ENCODE data around the gene ATP1A3.

The ATP1A3 gene

DNA sequence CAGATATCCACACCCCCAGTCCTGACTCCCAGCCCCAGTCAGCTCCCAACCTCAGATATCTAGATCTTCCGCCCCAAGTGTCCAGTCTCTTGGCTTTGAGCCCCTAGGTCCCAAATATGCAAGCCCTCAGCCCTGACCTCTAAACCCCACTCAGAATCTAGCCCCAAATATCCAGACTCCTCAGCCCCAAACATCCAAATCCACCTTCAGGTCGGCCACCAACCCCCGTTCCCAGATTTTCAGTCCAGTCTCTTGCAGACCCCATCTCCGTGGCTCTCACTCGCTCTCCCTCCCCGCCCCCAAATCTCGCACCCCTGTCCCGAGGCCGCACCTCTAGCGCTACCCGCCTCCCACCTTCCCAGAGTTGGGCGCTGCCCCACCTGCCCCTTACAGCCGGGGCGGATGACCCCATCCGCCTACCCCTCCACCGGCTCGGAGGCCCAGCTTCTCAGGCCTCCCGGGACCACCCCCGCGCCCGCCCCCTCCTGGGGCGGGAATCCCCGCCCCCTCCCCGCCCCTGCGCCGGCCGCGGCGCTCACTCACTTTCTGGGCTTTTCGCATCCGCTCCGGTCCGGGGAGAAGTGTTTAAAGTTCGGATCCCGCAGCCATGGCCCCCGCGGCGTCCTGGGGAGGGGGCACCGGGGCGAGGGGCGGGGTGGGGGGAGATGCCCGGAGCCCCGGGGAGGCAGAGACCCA lies 66.4 kb downstream of the ATP1A3 start:
- DNase-seq = no peak

DNA sequence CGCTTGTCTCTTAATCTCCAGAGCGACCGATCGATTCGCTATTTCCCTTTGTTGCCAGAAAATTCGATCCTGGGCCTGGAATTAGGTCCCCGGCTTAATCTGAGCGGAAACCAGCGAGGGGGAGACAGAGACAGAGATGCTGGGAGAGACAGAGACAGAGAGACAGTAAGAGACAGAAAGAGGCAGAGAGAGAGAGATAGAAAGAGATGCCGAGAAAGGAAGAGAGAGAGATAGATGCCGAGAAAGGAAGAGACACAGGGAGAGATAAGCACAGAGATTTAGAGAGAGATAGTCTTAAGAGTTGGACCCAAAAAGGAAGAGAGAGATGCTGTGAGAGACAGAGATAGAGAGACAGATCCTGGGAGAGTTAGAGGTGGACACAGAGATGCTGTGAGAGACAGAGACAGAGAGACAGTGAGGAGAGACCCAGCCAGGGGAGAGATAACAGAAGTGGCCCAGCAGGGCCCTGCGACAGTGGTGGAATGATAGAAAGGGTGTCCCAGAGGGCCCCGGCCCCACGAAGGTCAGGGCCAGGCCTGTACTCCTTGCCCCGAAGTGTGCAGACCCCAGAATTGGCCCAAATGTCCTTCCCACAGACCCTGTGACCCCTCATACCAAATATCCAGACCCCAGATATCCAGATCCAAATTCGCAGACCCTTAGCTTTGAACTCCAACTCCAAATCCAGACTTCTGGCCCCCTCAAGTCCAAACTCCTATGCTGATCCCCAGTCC lies 67.1 kb downstream of the ATP1A3 start:
- no peak for DNase-seq

DNA sequence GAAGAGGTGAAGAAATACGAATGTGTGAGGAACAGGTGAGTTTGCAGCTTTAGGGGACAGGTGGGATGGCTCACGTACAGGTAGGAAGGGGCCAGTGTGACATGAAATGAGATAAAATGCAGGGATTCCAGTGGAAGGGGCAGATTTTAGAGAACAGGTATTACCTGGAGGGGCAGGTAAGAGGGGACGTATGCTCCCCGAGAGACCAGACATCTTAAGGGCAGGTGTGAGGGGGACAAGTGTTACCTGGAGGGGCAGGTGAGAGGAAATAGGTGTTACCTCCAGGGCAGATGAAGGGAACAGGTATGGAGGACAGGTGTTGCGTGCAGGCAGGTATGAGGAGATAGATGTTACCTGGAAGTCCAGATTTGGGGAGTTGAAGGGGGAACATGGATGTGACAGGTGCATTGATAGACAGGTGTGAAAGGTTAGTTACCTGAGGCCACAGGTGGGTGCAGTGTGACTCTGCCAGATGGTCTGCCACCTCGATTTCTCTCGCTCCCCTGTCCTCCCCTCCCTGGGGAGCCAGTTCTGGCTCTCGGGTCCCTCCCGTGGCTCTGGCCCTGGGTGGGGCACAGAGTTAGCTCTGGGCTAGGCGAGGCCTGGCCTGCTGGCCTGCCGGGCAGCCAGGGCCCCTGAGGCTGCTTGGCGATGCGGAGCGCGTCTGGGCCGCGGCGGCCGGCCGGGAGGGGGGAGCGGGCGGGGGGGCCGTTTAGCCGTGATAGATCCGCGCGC lies 67.8 kb downstream of the ATP1A3 start:
- DNase-seq = no peak

DNA sequence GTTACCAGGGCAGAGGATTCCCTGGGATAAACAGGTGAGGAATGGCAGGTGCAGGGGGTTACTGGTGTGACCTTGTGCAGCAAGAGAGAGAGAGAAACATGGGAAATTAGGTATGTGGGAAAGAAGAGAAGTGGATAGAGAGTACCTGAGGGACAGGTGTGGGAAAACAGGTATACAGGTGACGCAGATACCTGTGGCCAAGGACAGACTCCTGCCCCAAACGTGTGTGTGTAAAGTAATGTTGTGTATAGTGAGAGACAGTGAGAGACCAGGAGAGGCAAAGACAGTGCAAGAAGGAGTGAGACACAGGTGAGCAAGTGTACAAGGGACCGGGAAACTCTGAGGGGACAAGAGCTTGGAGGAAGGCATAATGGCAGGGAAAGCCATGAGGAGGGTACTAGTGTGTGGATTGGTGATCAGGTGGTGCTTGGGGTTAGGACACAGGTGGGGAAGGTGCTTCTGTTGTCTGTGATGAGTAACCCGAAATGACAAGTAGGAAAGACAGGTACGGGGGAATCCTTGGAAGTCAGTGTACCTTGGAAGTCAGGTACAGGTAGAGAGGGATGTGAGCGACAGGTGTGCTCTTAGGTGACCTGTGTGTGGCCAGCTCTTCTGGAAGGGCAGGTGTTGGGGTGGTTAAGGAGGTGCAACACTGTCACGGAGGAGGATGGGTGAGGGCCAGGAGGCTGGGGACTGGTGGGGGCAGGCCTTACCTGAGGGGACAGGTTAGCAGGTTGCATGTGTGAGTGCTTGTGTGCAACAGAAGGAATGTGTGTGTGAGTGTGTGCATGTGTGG lies 68.6 kb downstream of the ATP1A3 start:
- DNase-seq = no peak

DNA sequence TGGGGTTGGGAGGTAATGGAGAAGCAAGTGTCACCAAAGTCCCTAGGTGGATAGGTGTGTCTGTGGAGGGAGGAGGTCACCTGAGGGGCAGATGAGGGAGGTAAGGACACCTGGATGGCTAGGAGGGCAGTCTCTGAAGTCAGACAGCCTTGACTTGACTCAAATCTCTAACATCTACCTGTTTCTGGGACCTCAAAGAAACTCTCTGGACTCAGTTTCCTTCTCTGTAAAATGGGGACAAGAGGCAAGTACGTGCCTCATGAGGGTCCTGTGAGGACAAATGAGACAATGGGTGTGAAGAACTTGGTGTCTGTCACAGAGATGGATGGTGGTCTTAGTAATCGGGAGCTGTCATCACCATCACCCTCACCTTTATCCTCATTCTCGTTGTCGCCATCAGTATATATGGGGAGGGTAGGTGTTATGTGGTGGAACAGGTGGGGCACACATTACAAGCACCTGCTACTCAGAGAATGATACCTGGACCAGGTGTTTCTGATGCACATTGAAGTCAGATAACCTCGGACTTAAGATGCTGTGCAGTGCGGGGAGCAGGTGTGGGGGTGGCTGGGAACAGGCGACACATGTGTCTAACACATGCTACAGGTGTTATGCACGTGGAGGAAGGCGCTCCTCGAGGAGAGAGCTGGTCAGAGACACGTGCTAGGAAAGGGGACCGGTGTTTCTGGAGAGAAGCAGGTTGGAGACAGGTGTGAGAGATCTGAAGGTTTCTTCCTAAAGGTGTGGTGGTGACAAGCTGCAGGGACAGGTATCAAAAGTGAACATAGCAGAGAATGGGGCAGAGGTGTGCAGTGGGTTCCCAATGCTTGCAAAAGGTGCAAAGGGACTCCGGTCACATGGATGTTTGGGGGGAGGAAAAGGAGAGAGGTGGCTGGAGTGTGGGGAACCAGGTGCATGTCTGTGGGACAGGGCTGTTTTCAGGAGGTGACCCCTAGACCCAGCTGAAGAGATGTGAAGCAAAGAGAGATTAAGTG lies 69.6 kb downstream of the ATP1A3 start:
- DNase-seq = no peak

DNA sequence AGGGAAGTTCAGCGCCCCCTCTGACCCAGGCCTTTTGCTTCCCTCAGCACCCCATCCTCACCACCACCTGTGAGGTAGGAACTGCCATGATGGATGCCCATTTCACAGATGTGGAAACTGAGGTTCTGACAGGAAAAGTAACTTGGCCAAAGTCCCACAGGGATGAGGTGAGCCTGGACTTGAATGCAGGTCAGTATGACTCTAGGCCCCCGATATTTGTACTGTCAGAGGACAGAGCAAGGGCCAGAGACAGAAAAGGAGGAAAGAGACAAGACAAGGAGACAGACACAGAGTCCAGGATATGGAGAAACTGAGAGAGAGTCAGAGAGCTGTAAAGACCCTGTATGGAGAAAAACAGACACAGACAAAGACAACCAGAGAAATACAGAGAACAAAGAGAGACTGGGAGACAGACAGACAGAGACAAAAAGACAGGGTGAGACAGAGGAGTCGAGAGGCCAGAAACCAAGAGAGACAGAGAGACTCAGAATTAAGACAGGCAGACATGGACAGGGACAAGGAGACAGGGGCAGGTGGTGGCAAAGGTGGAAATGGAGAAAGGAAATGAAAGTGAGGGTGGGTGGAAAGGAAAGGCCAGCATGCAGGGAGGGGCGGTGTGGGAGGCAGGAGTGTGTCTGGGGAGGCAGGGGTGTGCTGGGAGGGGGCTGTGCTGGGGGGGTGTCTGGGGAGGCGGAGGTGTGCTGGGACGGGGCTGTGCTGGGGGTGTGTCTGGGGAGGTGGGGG lies 70.8 kb downstream of the ATP1A3 start:
- no peak for DNase-seq

DNA sequence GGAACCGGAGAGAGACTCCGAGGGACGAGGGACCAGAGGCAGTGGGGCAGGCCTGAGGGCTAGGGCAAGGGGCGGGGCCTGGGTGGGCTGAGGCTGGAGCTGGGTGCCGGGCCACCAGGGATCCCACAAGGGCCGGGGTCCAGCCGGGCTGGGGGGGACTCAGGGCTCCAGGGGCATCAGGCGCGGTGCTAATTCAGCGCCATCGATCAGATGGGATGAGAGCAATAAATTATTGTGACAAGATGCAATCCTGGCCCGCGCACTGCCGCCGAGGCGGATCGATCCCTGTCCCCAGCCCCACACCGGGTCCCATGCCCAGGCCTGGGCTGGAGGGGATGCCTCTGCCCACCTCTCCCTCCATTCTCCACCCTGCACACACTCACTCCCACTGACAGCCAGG lies 71.4 kb downstream of the ATP1A3 start:
- DNase-seq = no peak

DNA sequence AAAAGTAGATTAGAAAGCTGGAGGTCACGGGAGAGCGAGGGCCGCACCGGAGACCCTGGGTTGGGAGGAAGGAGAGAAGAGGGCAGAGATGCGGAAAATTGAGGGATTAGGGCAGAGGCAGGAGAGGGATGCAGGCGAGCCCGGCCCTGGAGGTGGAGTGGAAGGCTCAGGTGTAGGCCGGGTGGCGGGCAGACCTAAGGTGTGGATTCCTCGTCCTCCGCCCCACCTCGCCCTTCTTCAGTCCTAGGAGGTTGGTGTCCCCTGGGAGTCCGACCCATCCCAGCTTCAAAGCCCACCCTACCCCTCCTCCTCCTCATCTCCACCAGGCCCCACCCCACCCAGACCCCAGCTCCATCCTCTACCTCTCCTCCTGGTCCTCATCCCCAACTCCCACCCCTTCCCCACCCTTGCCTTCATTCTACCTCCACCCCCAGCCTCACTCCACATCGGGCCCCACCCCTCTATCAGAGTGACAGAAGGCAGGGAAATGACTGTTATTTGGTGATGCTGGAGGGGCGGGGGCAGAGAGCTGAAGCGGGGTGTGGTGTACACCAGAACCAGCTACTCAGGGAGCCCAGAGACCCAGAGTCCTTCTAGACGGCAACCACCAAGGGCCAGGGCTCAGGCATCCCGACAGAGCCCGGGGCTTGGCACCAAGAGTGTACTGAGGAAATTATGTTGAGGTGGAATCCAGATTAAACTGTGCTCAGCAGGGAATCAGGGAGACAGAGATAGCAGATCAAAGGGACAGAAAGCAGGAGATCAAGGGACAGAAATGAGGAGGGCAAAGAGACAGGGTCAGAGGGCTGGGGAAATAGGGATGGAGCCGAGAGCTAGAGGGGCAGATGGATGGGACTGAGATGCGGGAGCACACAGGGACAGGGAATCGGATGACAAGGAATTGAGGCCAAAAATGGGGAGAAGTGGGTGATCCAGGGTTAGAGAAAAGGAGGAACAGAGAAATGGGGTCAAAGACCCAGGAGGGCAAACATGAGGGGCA lies 72.2 kb downstream of the ATP1A3 start:
- DNase-seq = no peak

DNA sequence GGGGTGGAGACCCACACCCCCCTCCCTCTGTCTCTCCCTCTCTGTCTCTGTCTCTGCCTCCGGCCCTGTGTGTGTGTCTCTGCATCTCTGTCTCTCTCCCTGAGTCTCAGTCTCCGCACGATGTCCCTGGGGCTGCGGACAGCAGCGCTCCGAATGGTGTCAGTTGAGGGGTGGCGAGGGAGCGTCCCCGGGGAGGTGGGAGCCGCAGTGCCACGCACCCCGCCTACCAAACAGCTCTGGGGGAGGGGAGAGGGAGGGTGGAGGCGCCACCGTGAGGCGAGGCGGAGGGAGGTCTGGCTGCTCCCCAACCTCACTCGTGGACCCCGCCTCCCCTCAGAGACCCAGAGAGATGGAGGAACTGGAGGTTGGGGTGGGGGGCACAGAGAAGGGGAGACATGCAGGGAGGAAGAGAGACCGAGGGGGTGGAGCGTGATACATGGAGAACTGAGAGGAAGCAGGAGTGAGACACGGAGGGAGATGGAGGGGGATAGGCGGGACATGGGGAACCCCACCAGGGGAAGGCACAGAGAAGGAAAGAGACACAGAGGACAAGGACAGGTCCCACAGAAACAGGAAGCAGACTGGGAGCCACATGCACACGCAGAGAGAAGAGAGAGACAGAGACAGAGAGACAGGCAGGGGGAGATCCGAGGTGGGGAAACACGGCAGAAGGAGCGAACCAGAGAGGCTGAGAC lies 73.0 kb downstream of the ATP1A3 start:
- DNase-seq = no peak

DNA sequence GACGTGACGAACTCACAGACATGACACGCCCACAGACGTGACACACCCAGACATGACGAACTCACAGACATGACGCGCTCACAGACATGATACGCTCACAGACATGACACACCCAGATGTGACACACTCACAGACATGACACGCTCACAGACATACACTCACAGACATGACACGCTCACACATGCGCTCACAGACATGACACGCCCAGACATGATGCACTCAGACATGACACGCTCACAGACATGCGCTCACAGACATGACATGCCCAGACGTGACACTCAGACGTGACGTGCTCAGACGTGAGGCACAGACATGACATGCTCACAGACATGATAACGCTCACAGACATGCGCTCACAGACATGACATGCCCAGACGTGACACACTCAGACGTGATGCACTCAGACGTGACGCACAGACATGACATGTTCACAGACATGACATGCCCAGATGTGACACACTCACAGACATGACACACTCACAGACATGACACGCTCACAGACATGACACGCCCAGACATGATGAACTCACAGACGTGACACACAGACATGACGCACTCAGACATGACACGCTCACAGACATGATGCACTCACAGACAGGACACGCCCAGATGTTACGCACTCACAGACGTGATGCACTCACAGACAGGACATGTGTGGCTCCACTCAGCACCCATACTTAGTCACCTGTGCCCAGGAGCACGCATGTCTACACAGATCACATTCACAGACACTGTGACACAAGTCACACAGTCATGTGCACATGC lies 73.9 kb downstream of the ATP1A3 start:
- DNase-seq = no peak

DNA sequence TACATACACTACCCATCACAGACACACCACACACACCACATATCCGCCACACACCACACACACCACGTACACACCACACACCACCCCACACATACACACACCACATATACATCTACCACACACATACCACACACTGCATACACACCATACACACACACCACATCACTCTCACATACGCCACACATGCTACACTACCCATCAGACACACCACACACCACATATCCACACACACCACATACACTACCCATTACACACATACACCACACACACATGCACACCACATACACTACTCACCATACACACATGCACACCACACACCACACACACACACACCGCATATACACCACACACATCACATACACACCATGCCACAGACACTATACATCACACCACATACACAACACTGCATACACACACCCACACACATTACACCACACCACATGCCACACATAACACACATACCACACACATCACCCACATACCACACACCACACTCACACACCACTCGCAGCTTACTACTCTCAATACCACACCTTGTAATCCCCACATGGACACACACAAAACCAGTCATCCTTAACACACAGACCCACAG lies 75.3 kb downstream of the ATP1A3 start:
- no peak for DNase-seq

DNA sequence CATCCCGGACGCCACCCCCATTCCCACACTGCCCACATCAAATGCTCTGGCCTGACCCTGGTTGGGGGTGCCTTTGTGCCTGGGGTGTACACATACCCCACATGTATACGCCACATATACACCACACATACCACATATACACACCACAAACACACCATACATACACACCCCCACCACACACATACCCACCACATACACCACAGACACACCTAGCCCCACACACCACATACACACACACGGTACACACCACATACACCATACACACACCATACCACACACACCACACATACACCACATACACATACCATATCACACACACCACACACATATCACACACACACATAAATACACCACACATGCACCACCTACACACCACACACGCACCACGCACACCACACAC lies 75.9 kb downstream of the ATP1A3 start:
- DNase-seq = no peak

DNA sequence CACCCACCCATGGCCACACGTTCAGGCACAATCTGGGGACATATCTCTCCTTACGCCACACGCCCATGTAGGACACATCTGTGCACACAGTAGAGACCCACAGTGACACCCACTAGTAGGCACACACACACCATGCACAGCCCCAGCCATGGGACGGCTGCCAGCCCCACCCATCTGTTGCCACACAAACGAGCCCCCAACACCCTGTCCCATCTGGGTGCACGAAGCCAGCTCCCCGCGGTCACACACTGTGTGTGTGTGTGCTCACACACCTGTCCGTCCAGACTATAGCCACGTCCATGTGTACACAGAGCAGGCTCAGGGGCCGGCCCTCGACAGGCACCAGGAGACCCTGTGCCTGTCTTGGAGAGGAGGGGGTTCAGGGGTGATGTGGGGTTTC lies 76.4 kb downstream of the ATP1A3 start:
- DNase-seq = no peak

Measured in RPMI8226 (cell line).